Neural cell (in vitro differentiated cells): ENCODE results near the gene RTP2. TPM values are rescaled to one million over a fixed set of nuclear protein-coding genes. Genes with fewer than 3 reads are reported as not detected.

ENCODE experiments used
- H2AFZ ChIP-seq: fragments of 200-600, 300-800 bp; sonication (generic), shearing (Covaris generic); 2 replicates; pipeline ENCODE4 v1.6.0; 2014; ENCODE audit warnings: low read depth, mild to moderate bottlenecking, antibody characterized with exemption, low read length, moderate library complexity
- H3F3A ChIP-seq: fragments of 200-600 bp; shearing (Covaris generic); 2 replicates; pipeline ENCODE4 v1.6.1; 2016; ENCODE audit warnings: mild to moderate bottlenecking, moderate library complexity, mixed read lengths, antibody characterized with exemption, low read length; ENCODE audit not compliant: insufficient read depth, poor library complexity, severe bottlenecking
- H3K27ac ChIP-seq: fragments of 200-600, 300-800 bp; sonication (generic), shearing (Covaris generic); 2 replicates; pipeline ENCODE4 v1.5.1; 2014; ENCODE audit warnings: mild to moderate bottlenecking, low read length, moderate library complexity
- H3K27me3 ChIP-seq: fragments of 300-800, 200-600 bp; sonication (generic), shearing (Covaris generic); 2 replicates; pipeline ENCODE4 v1.6.0; 2014; ENCODE audit warnings: mild to moderate bottlenecking, low read depth, low read length, moderate library complexity; ENCODE audit not compliant: insufficient read depth
- H3K36me3 ChIP-seq: fragments of 300-800, 200-600 bp; sonication (generic), shearing (Covaris generic); 2 replicates; pipeline ENCODE4 v1.5.1; 2014; ENCODE audit warnings: mild to moderate bottlenecking, antibody characterized with exemption, low read length, moderate library complexity; ENCODE audit not compliant: insufficient read depth
- H3K4me2 ChIP-seq: fragments of 300-800, 200-600 bp; sonication (generic), shearing (Covaris generic); 2 replicates; pipeline ENCODE4 v1.6.0; 2014; ENCODE audit warnings: mild to moderate bottlenecking, low read length
- H3K4me3 ChIP-seq: fragments of 300-800, 200-600 bp; sonication (generic), shearing (Covaris generic); 2 replicates; pipeline ENCODE4 v1.5.1; 2014; ENCODE audit warnings: mild to moderate bottlenecking, low read length, moderate library complexity
- H3K79me2 ChIP-seq: fragments of 200-600 bp; shearing (Covaris generic); replicated peaks from 2 replicates; pipeline ENCODE4 v1.6.0; 2014; ENCODE audit warnings: mild to moderate bottlenecking, low read length, moderate library complexity; ENCODE audit not compliant: insufficient read depth
- H3K9ac ChIP-seq: fragments of 300-800, 200-600 bp; sonication (generic), shearing (Covaris generic); 2 replicates; pipeline ENCODE4 v1.6.1; 2016; ENCODE audit warnings: mild to moderate bottlenecking, low read length, mixed read lengths
- H3K9me2 ChIP-seq: fragments of 200-600 bp; shearing (Covaris generic); 2 replicates; pipeline ENCODE4 v1.6.1; 2016; ENCODE audit warnings: mild to moderate bottlenecking, low read length, mixed read lengths; ENCODE audit not compliant: insufficient read depth
- H3K9me3 ChIP-seq: fragments of 200-600, 300-800 bp; sonication (generic), shearing (Covaris generic); 2 replicates; pipeline ENCODE4 v1.6.1; 2016; ENCODE audit warnings: mild to moderate bottlenecking, mixed run types, low read length, moderate library complexity, mixed read lengths
- H4K20me1 ChIP-seq: fragments of 200-600 bp; shearing (Covaris generic); 2 replicates; pipeline ENCODE4 v1.6.1; 2016; ENCODE audit warnings: mild to moderate bottlenecking, mixed run types; ENCODE audit not compliant: insufficient read depth
- CTCF ChIP-seq: fragments of 450-650 bp; IDR thresholded peaks from 2 replicates; pipeline ENCODE4 v1.5.1; 2014; ENCODE audit warnings: antibody characterized with exemption, mild to moderate bottlenecking, moderate library complexity; ENCODE audit not compliant: poor library complexity, severe bottlenecking
- EP300 ChIP-seq: fragments of 450-650 bp; conservative IDR thresholded peaks from 2 replicates; pipeline ENCODE4 v1.6.1; 2014; ENCODE audit warnings: antibody characterized with exemption, mild to moderate bottlenecking, moderate library complexity; ENCODE audit not compliant: poor library complexity, severe bottlenecking
- EZH2 ChIP-seq: fragments of 200-600, 300-800 bp; shearing (Covaris generic), sonication (generic); IDR thresholded peaks from 2 replicates; pipeline ENCODE4 v1.6.1; 2014; ENCODE audit warnings: antibody characterized with exemption, low read length, borderline replicate concordance, mild to moderate bottlenecking; ENCODE audit not compliant: insufficient read depth, poor library complexity, severe bottlenecking
- MXI1 ChIP-seq: fragments of 450-650 bp; conservative IDR thresholded peaks from 2 replicates; pipeline ENCODE4 v1.6.1; 2014; ENCODE audit warnings: antibody characterized with exemption, mild to moderate bottlenecking; ENCODE audit not compliant: poor library complexity, severe bottlenecking
- POLR2AphosphoS5 ChIP-seq: IDR thresholded peaks from 2 replicates; pipeline ENCODE4 v1.6.1; 2012
- RAD21 ChIP-seq: fragments of 450-650 bp; conservative IDR thresholded peaks from 2 replicates; pipeline ENCODE4 v1.6.1; 2014; ENCODE audit warnings: antibody characterized with exemption, mild to moderate bottlenecking, moderate library complexity
- REST ChIP-seq: IDR thresholded peaks from 2 replicates; pipeline ENCODE4 v1.6.1; 2012; ENCODE audit warnings: borderline replicate concordance
- SMC3 ChIP-seq: fragments of 450-650 bp; conservative IDR thresholded peaks from 2 replicates; pipeline ENCODE4 v1.6.1; 2014; ENCODE audit warnings: antibody characterized with exemption, mild to moderate bottlenecking, moderate library complexity; ENCODE audit not compliant: poor library complexity
- TAF1 ChIP-seq: IDR thresholded peaks from 2 replicates; pipeline ENCODE4 v1.6.1; 2012; ENCODE audit warnings: low read depth
- polyA plus RNA-seq: library from polyadenylated mRNA; depleted of rRNA; stranded (reverse); fragments of >200 nt; gene quantifications from 2 replicates; pipeline ENCODE4 v1.2.3, GENCODE V29; 2014

The RTP2 gene
- polyA plus RNA-seq, 1 donor from 2014 or later: not detected

- Histone ChIP-seq H2AFZ (no peak overlapping the region), H3F3A (no peaks in the 10 kb centered on the region), H3K27ac (no peak overlapping the region), H4K20me1 (no peaks in the 10 kb centered on the region), H3K36me3 (no peaks in the 10 kb centered on the region), H3K4me2 (no peak overlapping the region), H3K4me3 (no peak overlapping the region), H3K9me2 (no peaks in the 10 kb centered on the region), H3K79me2 (no peaks in the 10 kb centered on the region), H3K27me3 (no peaks in the 10 kb centered on the region), H3K9me3 (no peaks in the 10 kb centered on the region), H3K9ac (no peak overlapping the region)
- TF ChIP-seq TAF1: no peak
- no peak for TF ChIP-seq REST
- TF ChIP-seq SMC3: no peak
- no peak for TF ChIP-seq POLR2AphosphoS5
- no peak for TF ChIP-seq EZH2
- no peak for TF ChIP-seq MXI1
- TF ChIP-seq EP300: no peak
- TF ChIP-seq RAD21: no peak
Measured at GRCh38 chr3:187686621-187687273, 15.6 kb downstream of the RTP2 start.

GRCh38 chr3:187685948-187686347 is 16.4 kb downstream of the RTP2 start:
- TF ChIP-seq EZH2 (no peak), POLR2AphosphoS5 (no peak), RAD21 (no peak), REST (no peak), CTCF (no peak), SMC3 (no peak), TAF1 (no peak), MXI1 (no peak), EP300 (no peak)
- Histone ChIP-seq H3K27me3 (no peaks in the 10 kb centered on the region), H3K79me2 (no peaks in the 10 kb centered on the region), H3K9me3 (no peaks in the 10 kb centered on the region), H3K4me3 (no peak overlapping the region), H3K9ac (no peak overlapping the region), H3F3A (no peaks in the 10 kb centered on the region), H2AFZ (no peak overlapping the region), H3K9me2 (no peaks in the 10 kb centered on the region), H3K36me3 (no peaks in the 10 kb centered on the region), H3K4me2 (no peak overlapping the region), H4K20me1 (no peaks in the 10 kb centered on the region), H3K27ac (no peak overlapping the region)
